GM12865 (cell line): ENCODE data around the gene TTC21B.

ENCODE experiments used
- DNase-seq: peaks from one replicate; pipeline ENCODE4 v3.0.0; 2010; ENCODE audit warnings: low read depth
- H3K4me3 ChIP-seq: 2 replicates; pipeline ENCODE4 v1.5.1; 2011; ENCODE audit warnings: mild to moderate bottlenecking, low read depth, low read length, control low read depth
- CTCF ChIP-seq: IDR thresholded peaks from 2 replicates; pipeline ENCODE4 v1.5.1; 2011; ENCODE audit warnings: low read length, control low read depth, low read depth, inconsistent platforms; ENCODE audit not compliant: insufficient read depth; ENCODE audit errors: missing control alignments

TTC21B gene

GRCh38 chr2:165876269-165876668, 77.3 kb downstream of the TTC21B start:
- H3K4me3 ChIP-seq = no peak overlapping the region
- DNase-seq = no peak
- no peak for TF ChIP-seq CTCF

- peak; percentile 60 for TF ChIP-seq CTCF
- no peak overlapping the region for H3K4me3 ChIP-seq
- peak; percentile 79 for DNase-seq
Observed at GRCh38 chr2:165874445-165875039, 79.0 kb downstream of the TTC21B start.

GRCh38 chr2:165872101-165872791, 81.3 kb downstream of the TTC21B start:
- no peak overlapping the region for H3K4me3 ChIP-seq
- no peak for DNase-seq
- TF ChIP-seq CTCF = no peak

GRCh38 chr2:165871025-165871424, 82.6 kb downstream of the TTC21B start:
- TF ChIP-seq CTCF = no peak
- no peak for DNase-seq
- no peak overlapping the region for H3K4me3 ChIP-seq

GRCh38 chr2:165870346-165870745, 83.2 kb downstream of the TTC21B start:
- no peak overlapping the region for H3K4me3 ChIP-seq
- DNase-seq = no peak
- TF ChIP-seq CTCF = no peak

- no peak for TF ChIP-seq CTCF
- no peak overlapping the region for H3K4me3 ChIP-seq
- no peak for DNase-seq
Observed at GRCh38 chr2:165868211-165868610, 85.4 kb downstream of the TTC21B start.

- no peak for TF ChIP-seq CTCF
- H3K4me3 ChIP-seq = no peak overlapping the region
- DNase-seq = no peak
Observed at GRCh38 chr2:165864296-165864695, 89.3 kb downstream of the TTC21B start.
